Measurements from ENCODE around the gene TSPO2.

GRCh38 chr6:41021832-41022231 is 20.4 kb upstream of the TSPO2 start:
- TF ChIP-seq EZH2 (IDR thresholded peaks at IDR 0.05; ENCODE audit: low read length, missing control alignments) (no peak), CTCF (conservative IDR thresholded peaks at IDR 0.05 in 1 of 2, IDR thresholded peaks at IDR 0.05 in 1 of 2; ENCODE audit: low read depth in 1 of 2, low read length in 2 of 2) (no peak)
